Fibroblast of mammary gland (primary cell): ENCODE results near the gene FBXO22.
"Not testable (repeated sequence)": the region's sequence is repeated elsewhere in the genome, so short reads cannot be mapped to it uniquely, and the experiment has no call there.

Source experiments
- DNase-seq: peaks from one replicate; pipeline ENCODE4 v3.0.0-alpha.2; 2010; ENCODE audit warnings: low read depth
- H3K4me3 ChIP-seq: 2 replicates; pipeline ENCODE4 v1.5.1; 2011; ENCODE audit warnings: low read depth, mild to moderate bottlenecking, low read length, moderate library complexity; ENCODE audit not compliant: control insufficient read depth
- CTCF ChIP-seq: conservative IDR thresholded peaks from 2 replicates; pipeline ENCODE4 v1.5.1; 2011; ENCODE audit warnings: low read depth, low read length, inconsistent platforms; ENCODE audit not compliant: control insufficient read depth, insufficient read depth

FBXO22 gene

GRCh38 chr15:75903331-75904239 lies at the start of gene FBXO22:
FBXO22 (plus strand) TSS chr15:75903878; CDS start chr15:75903964, 86 bp downstream.
- no peak for TF ChIP-seq CTCF
- peak within 1 kb of the TSS; percentile 95 for H3K4me3 ChIP-seq
- peak; percentile 87 for DNase-seq

- no peak for TF ChIP-seq CTCF
- H3K4me3 ChIP-seq = no peak overlapping the region
- DNase-seq = no peak
These were observed 45.8 kb upstream of the FBXO22 start for GRCh38 chr15:75857886-75858285.

- DNase-seq = peak; percentile 19
- no peak overlapping the region for H3K4me3 ChIP-seq
- no peak for TF ChIP-seq CTCF
These were observed 41.8 kb upstream of the FBXO22 start for GRCh38 chr15:75861750-75862402.

- TF ChIP-seq CTCF = no peak
These were observed 40.9 kb upstream of the FBXO22 start for GRCh38 chr15:75862796-75863195.

GRCh38 chr15:75864213-75865059 lies 39.2 kb upstream of the FBXO22 start:
- no peak for DNase-seq
- no peak overlapping the region for H3K4me3 ChIP-seq
- no peak for TF ChIP-seq CTCF

More at GRCh38 chr15:75862796-75863195, 40.9 kb upstream of the FBXO22 start:
- DNase-seq = no peak
- H3K4me3 ChIP-seq = no peak overlapping the region

- H3K4me3 ChIP-seq, DNase-seq: not testable (repeated sequence)
These were observed 37.6 kb upstream of the FBXO22 start for GRCh38 chr15:75866045-75866444.
